ENCODE measurements around the gene MAP6. TPM values are rescaled to one million over a fixed set of nuclear protein-coding genes. Genes with fewer than 3 reads are reported as not detected.

Gene MAP6
- total and polyA plus RNA-seq, 9 of the 15 experiments (the other 6 are each of a cell fraction or from before 2014, with no cell fraction given): not detected

GRCh38 chr11:75554258-75555022 is 114.4 kb downstream of the MAP6 start (continued):
- TF ChIP-seq TCF15 (CRISPR knock-in tag; IDR thresholded peaks at IDR 0.05): 0 out of 2 replicates have a peak, but pooled peaks have one; percentile 35
- no peak for TF ChIP-seq CAMTA2 (CRISPR knock-in tag; conservative IDR thresholded peaks at IDR 0.05)
- TF ChIP-seq MLLT1 (IDR thresholded peaks at IDR 0.05): peak in 1 of 2 experiments; percentile 62; a peak in 1 of 4 replicates
- peak; percentile 46 for TF ChIP-seq FOS (IDR thresholded peaks at IDR 0.05; ENCODE audit: extremely low read depth, insufficient read length)
- no peak for TF ChIP-seq GATAD2A (IDR thresholded peaks at IDR 0.05)
- no peak for TF ChIP-seq PHB (CRISPR knock-in tag; IDR thresholded peaks at IDR 0.05)
- no peak for TF ChIP-seq BMI1 (IDR thresholded peaks at IDR 0.05; ENCODE audit: low read length)
- peak; percentile 63; the same call in 1 of the 2 replicates for TF ChIP-seq HDAC2 (IDR thresholded peaks at IDR 0.05)
- TF ChIP-seq FOXP4 (CRISPR knock-in tag; IDR thresholded peaks at IDR 0.05; ENCODE audit: borderline replicate concordance): no peak
- TF ChIP-seq NCOA6 (IDR thresholded peaks at IDR 0.05): no peak
- TF ChIP-seq ZNF511 (CRISPR knock-in tag; IDR thresholded peaks at IDR 0.05): no peak
- no peak for TF ChIP-seq TSC22D4 (tag; IDR thresholded peaks at IDR 0.05)
- peak in 1 of 2 experiments; percentile 59; a peak in 2 of 4 replicates for TF ChIP-seq RCOR1 (IDR thresholded peaks at IDR 0.05; ENCODE audit: borderline replicate concordance in 1 of 2, low read depth in 2 of 2, low read length in 2 of 2)
- no peak for TF ChIP-seq CREB1 (IDR thresholded peaks at IDR 0.05)
- no peak for TF ChIP-seq CREB1 (CRISPR knock-in tag; IDR thresholded peaks at IDR 0.05)
- no peak for TF ChIP-seq HES1 (IDR thresholded peaks at IDR 0.05; ENCODE audit: low read depth)
- TF ChIP-seq ZNF217 (CRISPR knock-in tag; IDR thresholded peaks at IDR 0.05): no peak
- no peak for TF ChIP-seq PTBP1 (IDR thresholded peaks at IDR 0.05; ENCODE audit: low read depth, low read length)
- TF ChIP-seq ZC3H8 (IDR thresholded peaks at IDR 0.05): no peak
- TF ChIP-seq ZNF280A (IDR thresholded peaks at IDR 0.05; ENCODE audit: low read depth, partially characterized antibody): no peak
- TF ChIP-seq GTF2F1 (IDR thresholded peaks at IDR 0.05; ENCODE audit: low read depth, low read length): no peak
- TF ChIP-seq CBX5 (IDR thresholded peaks at IDR 0.05; ENCODE audit: borderline replicate concordance, low read depth): no peak
- TF ChIP-seq MXI1 (IDR thresholded peaks at IDR 0.05; ENCODE audit: low read depth, low read length): no peak
- TF ChIP-seq ZNF707 (CRISPR knock-in tag; conservative IDR thresholded peaks at IDR 0.05): no peak

All from K562 (cell line).